Esophagus muscularis mucosa (tissue), 3 donors: ENCODE measurements around the gene SLC27A2.

ENCODE experiments used
- CTCF ChIP-seq, 3 experiments: fragments of 200-600 bp in 2 of 3; fragments of 450-650 bp in 1 of 3; sonication (generic) in 2 of 3; IDR thresholded peaks; one replicate each; pipeline ENCODE4 v1.5.1; 2017 to 2019; ENCODE audit warnings: antibody characterized with exemption in 3 of 3, mild to moderate bottlenecking in 2 of 3, moderate library complexity in 1 of 3
- POLR2A ChIP-seq: fragments of 450-650 bp; IDR thresholded peaks from one replicate; pipeline ENCODE4 v1.6.1; 2017; ENCODE audit warnings: antibody characterized with exemption, moderate library complexity, mild to moderate bottlenecking, low read depth

- no peak for TF ChIP-seq CTCF (IDR thresholded peaks at IDR 0.05)
- TF ChIP-seq POLR2A, result no peak
These were observed 18.9 kb upstream of the SLC27A2 start for GRCh38 chr15:50162969-50163718.
